GM21390 (cell line): ENCODE results near the gene MARS1.
"Not testable (repeated sequence)": the region's sequence is repeated elsewhere in the genome, so short reads cannot be mapped to it uniquely, and the experiment has no call there.

Experiments used
- ATAC-seq: cut with Tn5 transposase; IDR thresholded peaks from one replicate; pipeline ENCODE4 v1.9.1; 2021; ENCODE audit not compliant: unreplicated experiment

MARS1 gene

DNA sequence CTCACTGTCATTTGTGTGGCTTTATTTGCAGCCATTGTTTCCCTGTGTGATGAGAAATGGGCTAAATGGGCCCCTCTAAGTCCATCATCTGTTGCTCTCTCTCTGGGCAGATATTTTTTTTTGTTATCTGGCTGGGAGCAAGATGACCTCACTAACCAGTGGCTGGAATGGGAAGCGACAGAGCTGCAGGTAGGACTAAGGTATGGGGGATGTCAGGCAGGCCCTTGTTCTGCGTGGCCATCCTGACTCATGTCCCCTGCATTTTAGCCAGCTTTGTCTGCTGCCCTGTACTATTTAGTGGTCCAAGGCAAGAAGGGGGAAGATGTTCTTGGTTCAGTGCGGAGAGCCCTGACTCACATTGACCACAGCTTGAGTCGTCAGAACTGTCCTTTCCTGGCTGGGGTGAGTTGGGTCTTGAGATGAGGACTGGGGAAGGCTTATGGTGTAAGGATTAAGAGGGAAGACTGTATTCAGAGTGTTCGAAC lies 1.3 kb downstream of the MARS1 start:
- no peak for ATAC-seq

DNA sequence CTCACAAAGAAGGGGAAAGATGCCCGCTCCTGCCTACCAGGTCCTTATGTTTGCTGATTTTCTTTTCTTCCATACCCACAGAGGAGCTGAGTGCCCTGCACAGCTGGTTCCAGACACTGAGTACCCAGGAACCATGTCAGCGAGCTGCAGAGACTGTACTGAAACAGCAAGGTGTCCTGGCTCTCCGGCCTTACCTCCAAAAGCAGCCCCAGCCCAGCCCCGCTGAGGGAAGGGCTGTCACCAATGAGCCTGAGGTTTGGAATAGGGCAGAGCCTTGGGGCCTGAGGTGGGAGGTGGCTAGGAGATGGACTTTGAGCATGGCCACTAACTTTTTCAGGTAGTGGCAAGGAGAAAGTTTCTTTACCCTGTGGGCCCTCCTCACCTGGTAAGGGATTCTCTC lies 2.3 kb downstream of the MARS1 start:
- no peak for ATAC-seq

GRCh38 chr12:57491393-57492280 lies 3.8 kb downstream of the MARS1 start:
- no peak for ATAC-seq

DNA sequence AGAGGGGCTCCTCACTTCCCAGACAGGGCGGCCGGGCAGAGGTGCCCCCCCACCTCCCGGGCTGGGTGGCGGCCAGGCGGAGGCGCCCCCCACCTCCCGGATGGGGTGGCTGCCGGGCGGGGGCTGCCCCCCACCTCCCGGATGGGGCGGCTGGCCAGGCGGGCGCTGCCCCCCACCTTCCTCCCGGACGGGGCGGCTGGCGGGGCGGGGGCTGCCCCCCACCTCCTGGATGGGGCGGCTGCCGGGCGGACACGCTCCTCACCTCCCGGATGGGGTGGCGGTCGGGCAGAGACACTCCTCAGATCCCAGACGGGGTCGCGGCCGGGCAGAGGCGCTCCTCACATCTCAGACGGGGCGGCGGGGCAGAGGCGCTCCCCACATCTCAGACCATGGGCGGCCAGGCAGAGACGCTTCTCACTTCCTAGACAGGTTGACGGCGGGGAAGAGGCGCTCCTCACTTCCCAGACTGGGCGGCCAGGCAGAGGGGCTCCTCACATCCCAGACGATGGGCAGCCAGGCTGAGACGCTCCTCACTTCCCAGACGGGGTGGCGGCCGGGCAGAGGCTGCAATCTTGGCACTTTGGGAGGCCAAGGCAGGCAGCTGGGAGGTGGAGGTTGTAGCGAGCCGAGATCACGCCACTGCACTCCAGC lies 7.3 kb downstream of the MARS1 start:
- ATAC-seq, result not testable (repeated sequence)

- no peak for ATAC-seq
Observed at GRCh38 chr12:57496822-57497221, 9.0 kb downstream of the MARS1 start.

- no peak for ATAC-seq
Observed at GRCh38 chr12:57497223-57498131, 9.6 kb downstream of the MARS1 start.

DNA sequence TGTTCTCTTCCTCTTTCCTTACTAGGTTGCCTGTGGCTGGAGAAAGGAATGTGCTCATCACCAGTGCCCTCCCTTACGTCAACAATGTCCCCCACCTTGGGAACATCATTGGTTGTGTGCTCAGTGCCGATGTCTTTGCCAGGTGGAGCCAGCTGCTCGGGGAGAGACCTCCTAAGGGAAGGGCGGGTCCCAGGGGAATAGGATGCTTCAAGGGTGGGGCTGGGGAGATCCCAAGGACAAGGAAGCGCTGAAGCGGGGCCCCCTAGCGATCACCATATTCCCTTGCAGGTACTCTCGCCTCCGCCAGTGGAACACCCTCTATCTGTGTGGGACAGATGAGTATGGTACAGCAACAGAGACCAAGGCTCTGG lies 10.2 kb downstream of the MARS1 start:
- no peak for ATAC-seq

GRCh38 chr12:57498571-57498970 lies 10.7 kb downstream of the MARS1 start:
- no peak for ATAC-seq

- no peak for ATAC-seq
Observed at GRCh38 chr12:57500213-57500612, 12.3 kb downstream of the MARS1 start.

GRCh38 chr12:57502311-57502969 lies 14.6 kb downstream of the MARS1 start:
- not testable (repeated sequence) for ATAC-seq

DNA sequence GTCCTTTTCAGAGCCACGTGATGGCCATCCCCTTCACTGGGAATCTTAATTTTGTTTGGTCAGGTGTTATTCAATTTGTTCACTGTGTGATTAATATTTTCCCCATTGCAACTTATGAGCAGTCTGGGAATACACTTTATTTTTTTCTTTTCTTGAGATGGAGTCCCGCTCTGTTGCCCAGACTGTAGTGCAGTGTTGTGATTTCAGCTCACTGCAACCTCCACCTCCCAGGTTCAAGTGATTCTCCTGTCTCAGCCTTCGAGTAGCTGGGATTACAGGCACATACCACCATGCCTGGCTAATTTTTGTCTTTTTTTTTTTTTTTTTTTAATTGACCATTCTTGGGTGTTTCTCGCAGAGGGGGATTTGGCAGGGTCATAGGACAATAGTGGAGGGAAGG lies 18.7 kb downstream of the MARS1 start:
- ATAC-seq, result not testable (repeated sequence)

- ATAC-seq, result not testable (repeated sequence)
Observed at GRCh38 chr12:57507796-57508195, 19.9 kb downstream of the MARS1 start.

DNA sequence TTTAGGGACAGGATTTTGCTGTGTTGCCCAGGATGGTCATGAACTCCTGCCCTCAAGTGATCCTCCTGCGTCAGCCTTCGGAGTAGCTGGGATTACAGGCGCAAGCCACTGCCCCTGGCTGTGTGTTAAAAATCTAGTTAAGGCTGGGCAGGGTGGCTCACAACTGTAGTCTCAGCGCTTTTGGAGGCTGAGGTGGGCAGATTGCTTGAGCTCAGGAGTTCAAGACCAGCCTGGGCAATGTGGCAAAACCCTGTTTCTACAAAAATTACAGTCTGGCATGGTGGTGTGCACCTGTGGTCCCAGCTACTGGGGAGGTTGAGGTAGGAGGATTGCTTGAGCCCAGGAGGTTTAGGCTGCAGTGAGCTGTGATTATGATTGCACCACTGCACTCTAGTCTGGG lies 23.3 kb downstream of the MARS1 start:
- no peak for ATAC-seq

DNA sequence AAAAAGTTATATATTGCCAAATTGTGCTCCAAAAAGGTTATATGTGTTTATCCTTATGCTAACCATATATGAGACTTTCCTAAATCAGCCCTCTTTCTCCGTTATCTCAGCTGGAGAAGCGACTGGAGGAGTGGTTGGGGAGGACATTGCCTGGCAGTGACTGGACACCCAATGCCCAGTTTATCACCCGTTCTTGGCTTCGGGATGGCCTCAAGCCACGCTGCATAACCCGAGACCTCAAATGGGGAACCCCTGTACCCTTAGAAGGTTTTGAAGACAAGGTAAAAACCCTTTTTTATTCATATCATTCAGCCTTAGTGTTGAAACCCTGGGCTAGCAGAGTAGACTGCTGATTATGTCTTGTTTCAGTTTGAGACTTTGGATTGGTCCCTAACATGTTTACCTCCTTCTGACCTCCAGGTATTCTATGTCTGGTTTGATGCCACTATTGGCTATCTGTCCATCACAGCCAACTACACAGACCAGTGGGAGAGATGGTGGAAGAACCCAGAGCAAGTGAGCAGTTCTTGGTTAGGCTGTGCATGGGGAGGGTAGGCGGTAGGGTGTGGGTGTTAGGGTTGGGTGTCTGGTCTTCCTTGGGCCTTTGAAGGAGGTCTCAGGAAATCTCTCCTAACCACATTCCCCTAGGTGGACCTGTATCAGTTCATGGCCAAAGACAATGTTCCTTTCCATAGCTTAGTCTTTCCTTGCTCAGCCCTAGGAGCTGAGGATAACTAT lies 23.9 kb downstream of the MARS1 start:
- no peak for ATAC-seq

DNA sequence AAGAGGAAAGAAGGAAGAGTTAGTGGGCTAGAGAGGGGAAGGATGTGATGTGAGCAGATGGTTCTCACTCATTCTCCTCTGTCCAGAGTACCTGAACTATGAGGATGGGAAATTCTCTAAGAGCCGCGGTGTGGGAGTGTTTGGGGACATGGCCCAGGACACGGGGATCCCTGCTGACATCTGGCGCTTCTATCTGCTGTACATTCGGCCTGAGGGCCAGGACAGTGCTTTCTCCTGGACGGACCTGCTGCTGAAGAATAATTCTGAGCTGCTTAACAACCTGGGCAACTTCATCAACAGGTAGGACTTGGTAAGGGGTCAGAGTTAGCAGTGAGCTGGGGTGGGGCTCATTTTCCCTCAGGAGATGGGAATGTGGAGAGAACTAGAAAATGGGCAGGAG lies 24.8 kb downstream of the MARS1 start:
- no peak for ATAC-seq

DNA sequence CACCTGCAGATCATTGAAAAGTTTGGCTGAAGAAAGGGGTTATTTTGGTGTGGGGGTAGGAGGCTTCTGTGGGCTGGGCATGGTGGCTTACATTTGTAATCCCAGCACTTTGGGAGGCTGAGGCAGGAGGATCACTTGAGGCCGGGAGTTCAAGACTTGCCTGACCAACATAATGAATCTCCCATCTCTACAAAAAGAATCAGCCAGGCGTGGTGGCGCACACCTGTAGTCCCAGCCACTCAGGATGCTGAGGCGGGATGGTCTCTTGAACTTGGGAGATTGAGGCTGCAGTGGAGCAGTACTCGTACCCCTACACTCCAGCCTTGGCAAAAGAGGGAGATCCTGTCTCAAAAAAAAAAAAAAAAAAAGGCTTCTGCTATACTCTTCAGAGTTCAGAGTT lies 25.4 kb downstream of the MARS1 start:
- no peak for ATAC-seq

GRCh38 chr12:57513677-57514076 lies 25.8 kb downstream of the MARS1 start:
- not testable (repeated sequence) for ATAC-seq

DNA sequence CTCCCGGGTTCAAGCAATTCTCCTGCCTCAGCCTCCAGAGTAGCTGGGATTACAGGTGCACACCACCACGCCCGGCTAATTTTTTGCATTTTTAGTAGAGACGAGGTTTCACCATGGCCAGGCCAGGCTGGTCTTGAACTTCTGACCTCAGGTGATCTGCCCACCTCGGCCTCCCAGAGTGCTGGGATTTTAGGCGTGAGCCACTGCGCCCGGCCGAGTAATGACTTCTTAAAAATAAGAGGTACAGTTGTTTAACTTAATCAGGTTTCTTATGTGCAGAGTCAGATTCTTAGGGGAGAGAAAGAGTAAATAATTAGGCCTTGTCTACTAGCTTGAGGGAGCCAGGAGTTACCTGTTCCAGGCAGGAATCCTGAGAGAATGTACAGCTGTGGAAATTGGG lies 26.4 kb downstream of the MARS1 start:
- ATAC-seq, result not testable (repeated sequence)

- ATAC-seq, result no peak
Observed at GRCh38 chr12:57514720-57515407, 27.0 kb downstream of the MARS1 start.
